ENCODE results near the gene CETP. TPM values are rescaled to one million over a fixed set of nuclear protein-coding genes. Genes with fewer than 3 reads are reported as not detected.

CETP gene
- total RNA-seq, 2 donors from 2014 or later: not detected

GRCh38 chr16:56987692-56988091 is 25.9 kb downstream of the CETP start:
- DNase-seq (ENCODE audit: low spot score) (no peak), ATAC-seq (ENCODE audit: insufficient number of reproducible peaks, low FRiP score, low read depth) (no peak)
- Histone ChIP-seq H3K4me3 (no peak overlapping the region), H3K36me3 (no peaks in the 10 kb centered on the region), H3K9me3 (no peaks in the 10 kb centered on the region), H3K4me1 (ENCODE audit: control insufficient read depth in 1 of 2, low read depth in 2 of 2) (peaks cover 24 to 32% of the 10 kb centered on the region in 2 donors), H3K27ac (no peak overlapping the region), H3K27me3 (replicated peaks; ENCODE audit: insufficient read depth) (no peaks in the 10 kb centered on the region)
- no peak for TF ChIP-seq CTCF (IDR thresholded peaks at IDR 0.05)

- ATAC-seq (ENCODE audit: insufficient number of reproducible peaks, low FRiP score, low read depth): no peak
- Histone ChIP-seq H3K27ac (peak overlapping the region; percentile 77 to 87), H3K4me3 (peak overlapping the region; percentile 90), H3K4me1 (ENCODE audit: control insufficient read depth in 1 of 2, low read depth in 2 of 2) (peaks cover 24 to 32% of the 10 kb centered on the region in 2 donors), H3K36me3 (no peaks in the 10 kb centered on the region), H3K9me3 (no peaks in the 10 kb centered on the region), H3K27me3 (replicated peaks; ENCODE audit: insufficient read depth) (no peaks in the 10 kb centered on the region)
- TF ChIP-seq CTCF (IDR thresholded peaks at IDR 0.05): no peak
- DNase-seq (ENCODE audit: low spot score): no peak
Observed at GRCh38 chr16:56988161-56988947, 26.6 kb downstream of the CETP start.

GRCh38 chr16:56988948-56989945 is 27.5 kb downstream of the CETP start, which contains the start of gene NLRC5:
Gene NLRC5, plus strand, starts transcription at chr16:56989557. Its CDS starts 31,156 bp downstream, at chr16:57020713.
- peak; percentile 27 for ATAC-seq (ENCODE audit: insufficient number of reproducible peaks, low FRiP score, low read depth)
- no peaks in the 10 kb centered on the region for H3K36me3 ChIP-seq
- peak; percentile 41 for DNase-seq (ENCODE audit: low spot score)
- H3K4me3 ChIP-seq: peak within 1 kb of the TSS; percentile 90
- H3K27me3 ChIP-seq (replicated peaks; ENCODE audit: insufficient read depth): no peaks in the 10 kb centered on the region
- H3K4me1 ChIP-seq (ENCODE audit: control insufficient read depth in 1 of 2, low read depth in 2 of 2): peaks cover 24 to 32% of the 10 kb centered on the region in 2 donors
- TF ChIP-seq CTCF (IDR thresholded peaks at IDR 0.05): no peak
- H3K27ac ChIP-seq: peak within 1 kb of the TSS; percentile 77 to 87
- no peaks in the 10 kb centered on the region for H3K9me3 ChIP-seq

GRCh38 chr16:56989988-56990387 is 28.2 kb downstream of the CETP start:
- H3K9me3 ChIP-seq: no peaks in the 10 kb centered on the region
- H3K4me1 ChIP-seq (ENCODE audit: control insufficient read depth in 1 of 2, low read depth in 2 of 2): peaks cover 24 to 32% of the 10 kb centered on the region in 2 donors
- DNase-seq (ENCODE audit: low spot score) (no peak), ATAC-seq (ENCODE audit: insufficient number of reproducible peaks, low FRiP score, low read depth) (no peak)
- peak overlapping the region; percentile 77 to 87 for H3K27ac ChIP-seq
- no peak for TF ChIP-seq CTCF (IDR thresholded peaks at IDR 0.05)
- no peaks in the 10 kb centered on the region for H3K36me3 ChIP-seq
- H3K27me3 ChIP-seq (replicated peaks; ENCODE audit: insufficient read depth): no peaks in the 10 kb centered on the region
- peak overlapping the region; percentile 90 for H3K4me3 ChIP-seq

Data from thoracic aorta (tissue), 2 donors.